ENCODE results near the gene SOX9.
"Not testable (repeated sequence)": the region's sequence is repeated elsewhere in the genome, so short reads cannot be mapped to it uniquely, and the experiment has no call there.

The SOX9 gene

DNA sequence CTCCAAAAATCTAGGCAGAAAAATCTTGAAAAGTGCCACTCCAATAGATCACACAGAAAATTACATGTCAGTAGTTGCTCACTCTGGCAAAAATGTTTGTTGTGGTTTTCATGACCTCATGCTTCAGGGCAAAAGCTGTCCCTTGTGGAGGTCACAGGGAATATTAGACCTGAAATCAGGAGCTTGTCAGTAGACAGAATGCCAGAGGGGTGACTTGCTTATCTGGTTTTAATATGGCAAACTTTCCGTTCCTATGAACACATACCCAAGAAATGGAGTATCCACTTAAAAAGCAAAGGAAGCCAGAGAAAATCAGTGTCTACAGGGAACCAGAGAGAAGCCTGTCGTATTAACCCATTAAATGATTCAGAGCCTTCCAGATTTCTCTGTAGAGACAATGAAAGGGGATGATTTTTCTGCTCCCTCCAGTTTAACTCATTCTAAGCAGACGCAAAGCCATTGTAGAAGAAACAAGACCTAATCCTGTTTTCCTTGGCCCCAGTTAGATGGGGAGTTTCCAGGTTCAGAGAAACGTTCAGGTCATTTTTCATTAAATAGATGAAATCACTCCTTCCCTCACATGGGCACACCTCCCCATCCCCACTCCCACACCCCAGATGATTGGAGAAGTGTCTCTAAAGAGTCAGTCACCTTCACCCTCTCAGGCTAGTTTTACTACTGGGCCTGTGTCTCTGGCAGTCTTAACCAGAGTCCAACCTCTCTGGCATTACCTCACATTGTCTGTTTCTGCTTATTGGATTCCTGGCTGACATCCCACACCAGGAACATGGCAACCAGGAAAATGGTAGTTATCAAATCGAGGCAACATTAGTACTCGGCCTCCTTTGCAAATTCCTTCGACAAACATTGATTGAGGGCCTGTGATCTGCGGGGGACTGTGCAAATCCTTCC, 6.0 kb downstream of the SOX9 start:
- no peak for DNase-seq

- no peak for DNase-seq
These were observed 7.2 kb downstream of the SOX9 start for GRCh38 chr17:72128039-72128438.

DNA sequence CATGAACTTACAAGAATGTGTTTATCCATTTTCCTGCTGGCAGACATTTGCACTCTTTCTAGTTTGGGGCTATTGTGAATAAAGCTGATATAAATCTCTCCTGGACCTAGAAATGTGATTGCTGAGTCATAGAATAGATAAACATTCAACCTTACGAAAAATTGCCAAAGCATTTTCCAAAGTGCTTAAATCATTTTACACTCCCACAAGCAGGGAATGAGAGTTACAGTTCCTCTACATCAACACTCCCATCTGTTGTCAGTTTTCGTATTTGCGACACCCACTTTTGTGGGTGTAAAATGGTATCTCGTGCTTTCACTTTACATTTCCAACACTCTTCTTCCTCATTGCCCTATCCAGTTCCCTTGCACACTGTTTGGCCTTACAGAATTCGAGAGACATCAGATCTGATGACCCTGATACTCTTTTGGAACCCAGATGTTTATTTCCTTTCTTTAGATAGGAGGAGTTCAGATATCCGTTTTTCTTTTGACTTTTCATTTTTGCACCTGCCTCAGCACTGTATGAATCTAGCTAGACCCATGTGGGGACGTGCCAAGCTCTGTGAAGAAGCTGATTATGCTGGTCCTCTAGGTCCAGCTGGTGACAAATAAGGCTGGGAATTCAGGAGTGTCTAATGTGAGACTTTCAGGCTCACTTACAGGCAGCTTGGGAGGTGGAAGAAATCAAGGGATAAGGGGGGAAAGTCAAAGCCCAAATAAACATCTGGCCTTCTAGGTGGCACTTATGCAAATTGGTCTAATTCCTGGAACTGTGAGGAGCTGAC, 14.0 kb downstream of the SOX9 start:
- DNase-seq = no peak

GRCh38 chr17:72135546-72136325, 14.9 kb downstream of the SOX9 start:
- DNase-seq = no peak

GRCh38 chr17:72136692-72137091, 15.9 kb downstream of the SOX9 start:
- DNase-seq = no peak

DNA sequence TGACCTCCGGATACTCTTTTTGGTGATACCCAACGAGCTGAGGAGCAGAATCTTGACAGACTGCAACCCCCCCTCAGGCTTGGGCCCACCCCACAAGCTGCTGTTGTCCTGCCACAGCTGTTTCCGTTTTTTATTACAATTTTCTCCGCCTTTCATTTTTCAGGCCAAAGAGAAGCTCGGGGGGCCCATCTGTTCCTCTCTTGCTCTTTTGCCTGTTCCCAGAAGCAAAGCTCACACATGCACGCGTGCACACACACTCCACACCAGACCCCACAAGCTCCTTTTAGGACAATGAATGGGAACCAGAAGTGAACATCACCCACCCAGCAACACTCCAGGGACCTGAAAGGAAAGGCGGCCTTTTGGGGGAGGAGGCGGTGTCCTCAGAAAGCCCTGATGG, 16.3 kb downstream of the SOX9 start:
- no peak for DNase-seq

DNA sequence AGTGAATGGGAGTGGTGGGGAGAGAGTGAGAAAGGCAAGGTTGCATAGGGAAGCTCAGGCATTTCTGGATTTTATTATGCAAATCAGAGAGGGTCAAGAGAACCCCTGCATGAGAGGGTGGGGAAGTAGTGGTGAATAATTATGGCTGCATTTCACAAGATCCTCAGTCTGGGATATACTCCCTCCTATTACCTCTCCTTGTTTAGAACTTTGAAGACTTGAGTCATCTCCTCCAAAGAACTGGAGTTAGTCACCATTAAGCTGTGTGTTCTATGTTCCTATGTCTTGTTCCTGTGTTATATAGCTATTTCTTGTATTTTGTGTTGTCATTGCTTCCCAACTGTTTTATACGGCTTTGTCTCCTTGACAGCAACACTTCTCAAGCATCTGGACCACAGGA, 18.4 kb downstream of the SOX9 start:
- DNase-seq = no peak

- no peak for DNase-seq
These were observed 20.5 kb downstream of the SOX9 start for GRCh38 chr17:72141336-72141735.

DNA sequence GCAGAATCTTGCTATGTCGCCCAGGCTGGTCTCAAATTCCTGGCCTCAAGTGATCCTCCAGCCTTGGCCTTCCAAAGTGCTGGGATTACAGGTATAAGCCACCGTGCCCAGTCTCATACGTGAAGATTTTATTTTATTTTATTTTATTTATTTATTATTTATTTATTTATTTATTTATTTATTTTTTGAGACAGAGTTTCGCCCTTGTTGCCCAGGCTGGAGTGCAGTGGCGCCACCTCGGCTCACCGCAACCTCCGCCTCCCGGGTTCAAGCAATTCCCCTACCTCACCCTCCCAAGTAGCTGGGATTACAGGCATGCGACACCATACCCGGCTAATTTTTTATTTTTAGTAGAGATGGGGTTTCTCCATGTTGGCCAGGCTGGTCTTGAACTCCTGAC, 21.3 kb downstream of the SOX9 start:
- not testable (repeated sequence) for DNase-seq

- no peak for DNase-seq
These were observed 21.8 kb downstream of the SOX9 start for GRCh38 chr17:72142614-72143013.

DNA sequence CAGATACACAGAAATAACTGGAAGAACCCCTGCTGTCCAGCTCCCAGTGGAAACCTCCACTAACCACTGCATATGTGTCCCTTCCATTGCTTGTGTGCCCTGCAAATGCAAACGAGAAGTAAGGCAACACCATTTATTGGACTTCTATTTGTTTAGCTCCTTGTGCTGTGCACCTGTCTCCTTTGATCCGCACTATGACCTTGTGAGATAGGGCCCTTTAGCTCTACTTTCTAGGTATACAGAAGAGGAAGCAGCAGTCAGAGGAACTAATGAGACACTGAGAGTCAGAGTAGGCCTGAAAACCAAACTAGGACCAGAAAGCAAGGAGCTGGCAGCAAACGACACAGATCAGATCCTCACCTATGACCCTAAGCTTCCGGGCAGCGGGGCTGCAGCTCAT, 22.4 kb downstream of the SOX9 start:
- no peak for DNase-seq

DNA sequence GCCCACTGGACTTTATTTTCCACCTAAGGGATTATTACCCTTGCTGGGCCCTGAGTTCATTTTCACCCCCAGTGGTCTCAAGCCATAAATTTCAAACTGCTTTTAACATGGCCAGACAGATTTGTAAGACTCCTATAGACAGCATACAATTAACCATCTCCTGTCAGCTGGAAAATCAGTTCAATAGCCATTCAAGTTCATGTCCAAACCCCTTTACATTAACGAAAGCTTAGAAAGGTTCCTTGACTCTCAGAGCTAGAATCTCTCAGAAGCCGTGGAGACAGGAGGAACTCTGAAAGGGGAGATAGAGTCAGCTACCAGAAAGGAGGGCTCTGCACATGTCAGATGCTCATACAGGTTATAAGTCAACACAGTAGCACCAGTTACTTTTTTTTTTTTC, 23.3 kb downstream of the SOX9 start:
- DNase-seq = no peak

DNA sequence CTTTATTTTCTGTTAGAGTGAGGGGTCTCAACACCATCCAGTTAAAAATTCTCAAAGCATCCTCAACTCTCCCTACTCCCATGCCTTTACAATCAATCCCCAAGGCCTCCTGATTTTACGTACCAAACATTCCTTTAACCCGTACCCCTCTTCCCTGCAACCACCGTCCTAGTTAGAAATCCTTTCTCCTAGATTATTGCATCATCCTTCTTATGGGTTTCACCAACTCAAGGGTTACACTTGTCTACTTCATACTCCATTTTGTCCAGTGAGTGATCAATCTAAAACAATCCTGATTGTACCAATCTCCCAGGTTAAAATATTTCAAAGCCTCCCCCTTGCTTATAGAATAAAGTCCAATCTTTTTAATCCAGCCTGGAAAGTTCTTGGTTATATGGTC, 24.7 kb downstream of the SOX9 start:
- no peak for DNase-seq

- DNase-seq = no peak
These were observed 25.1 kb downstream of the SOX9 start for GRCh38 chr17:72145962-72146361.

DNA sequence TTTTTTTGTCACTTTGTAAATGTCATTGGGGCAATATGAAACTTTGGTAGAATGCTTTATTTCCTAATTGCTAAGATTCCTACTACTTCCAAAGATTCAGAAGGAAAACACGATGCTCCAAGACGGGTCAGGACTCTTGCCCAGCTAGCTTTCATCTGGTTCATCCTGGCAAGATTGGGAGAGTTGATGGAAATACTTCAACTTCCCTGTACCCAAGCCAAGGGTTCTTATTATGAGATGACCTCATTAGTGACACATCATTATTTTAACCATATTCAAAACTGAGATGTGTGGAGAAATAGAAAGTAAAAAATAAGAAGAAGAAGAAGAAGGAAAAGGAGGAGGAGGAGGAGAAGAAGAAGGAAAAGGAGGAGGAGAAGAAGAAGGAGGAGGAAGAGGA, 25.6 kb downstream of the SOX9 start:
- no peak for DNase-seq

DNA sequence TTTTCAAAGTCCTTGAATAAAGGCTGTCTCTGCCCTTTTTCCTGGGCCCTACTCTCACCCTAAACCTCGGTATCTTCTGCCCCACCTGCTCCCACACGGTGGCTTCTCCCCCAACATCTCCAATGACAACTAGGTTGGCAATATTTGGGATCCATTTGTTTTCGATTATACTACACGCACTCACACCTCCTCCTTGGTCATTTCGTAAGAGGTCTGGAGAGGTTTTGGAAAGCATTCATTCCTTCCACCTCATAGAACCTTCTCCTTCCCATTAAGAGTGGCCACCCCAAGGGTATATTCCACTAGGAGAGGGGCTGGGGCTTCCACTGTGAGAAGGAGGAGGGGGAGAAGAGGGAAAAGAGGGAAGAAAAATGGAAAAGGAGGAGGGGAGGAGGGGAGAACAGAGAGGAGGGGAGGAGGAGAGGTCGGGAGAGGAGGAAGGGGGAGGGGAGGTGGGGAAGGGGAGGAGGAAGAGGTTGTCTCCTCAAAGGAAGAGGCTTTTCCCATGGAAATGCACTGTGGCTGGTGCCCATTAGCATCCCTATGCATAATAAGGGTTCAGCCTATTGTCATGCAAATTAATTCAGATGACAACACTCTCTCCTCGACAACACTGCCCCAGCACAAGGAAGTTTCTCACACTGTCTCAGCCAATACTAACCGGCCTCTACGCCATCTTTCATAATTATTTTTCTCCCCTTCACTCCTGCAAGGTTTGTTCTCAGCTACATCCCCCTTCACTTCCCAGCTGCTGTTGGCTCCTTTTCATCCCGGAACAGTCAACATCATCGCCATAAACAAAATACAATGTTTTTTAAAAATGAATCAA, 30.0 kb downstream of the SOX9 start:
- no peak for DNase-seq

DNA sequence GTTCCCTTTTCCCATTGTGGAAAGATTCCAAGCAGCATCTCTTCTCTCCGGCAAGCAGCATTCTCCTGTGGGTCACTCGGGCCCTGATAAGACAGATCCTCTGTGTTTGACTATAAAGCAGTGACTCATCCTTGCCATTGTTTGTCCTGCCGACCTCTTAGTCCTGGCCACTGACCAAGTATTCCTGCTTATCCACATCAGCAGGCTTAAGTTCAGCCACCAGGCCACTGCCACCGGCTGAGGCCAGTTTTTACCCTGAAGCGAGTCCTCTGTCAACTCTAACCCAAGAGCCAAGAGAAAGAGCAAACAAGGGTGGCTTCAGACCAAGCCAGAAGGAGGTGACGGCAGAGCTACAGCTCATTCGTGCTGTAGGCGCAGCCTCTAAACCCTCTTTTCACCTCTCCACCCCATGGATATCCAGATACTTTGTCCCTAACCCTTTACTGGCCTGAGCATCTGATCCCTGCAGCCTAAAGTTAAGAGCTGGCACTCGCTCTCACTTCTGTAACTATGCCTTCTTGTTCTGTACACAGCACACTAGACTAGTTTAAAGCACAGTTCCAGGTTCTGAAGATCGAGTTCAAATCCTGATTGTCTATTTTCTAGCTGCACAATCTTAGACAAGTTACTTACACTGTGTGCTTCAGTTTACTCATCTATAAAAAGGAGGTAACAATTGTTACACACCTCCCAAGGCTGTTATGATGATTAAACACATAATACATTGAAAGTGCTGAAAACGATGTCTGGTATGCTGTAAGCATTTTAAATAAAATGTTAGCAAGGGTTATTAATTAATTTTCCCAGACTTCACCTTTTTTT, 31.0 kb downstream of the SOX9 start:
- DNase-seq = no peak

GRCh38 chr17:72152387-72152929, 31.6 kb downstream of the SOX9 start:
- no peak for DNase-seq

DNA sequence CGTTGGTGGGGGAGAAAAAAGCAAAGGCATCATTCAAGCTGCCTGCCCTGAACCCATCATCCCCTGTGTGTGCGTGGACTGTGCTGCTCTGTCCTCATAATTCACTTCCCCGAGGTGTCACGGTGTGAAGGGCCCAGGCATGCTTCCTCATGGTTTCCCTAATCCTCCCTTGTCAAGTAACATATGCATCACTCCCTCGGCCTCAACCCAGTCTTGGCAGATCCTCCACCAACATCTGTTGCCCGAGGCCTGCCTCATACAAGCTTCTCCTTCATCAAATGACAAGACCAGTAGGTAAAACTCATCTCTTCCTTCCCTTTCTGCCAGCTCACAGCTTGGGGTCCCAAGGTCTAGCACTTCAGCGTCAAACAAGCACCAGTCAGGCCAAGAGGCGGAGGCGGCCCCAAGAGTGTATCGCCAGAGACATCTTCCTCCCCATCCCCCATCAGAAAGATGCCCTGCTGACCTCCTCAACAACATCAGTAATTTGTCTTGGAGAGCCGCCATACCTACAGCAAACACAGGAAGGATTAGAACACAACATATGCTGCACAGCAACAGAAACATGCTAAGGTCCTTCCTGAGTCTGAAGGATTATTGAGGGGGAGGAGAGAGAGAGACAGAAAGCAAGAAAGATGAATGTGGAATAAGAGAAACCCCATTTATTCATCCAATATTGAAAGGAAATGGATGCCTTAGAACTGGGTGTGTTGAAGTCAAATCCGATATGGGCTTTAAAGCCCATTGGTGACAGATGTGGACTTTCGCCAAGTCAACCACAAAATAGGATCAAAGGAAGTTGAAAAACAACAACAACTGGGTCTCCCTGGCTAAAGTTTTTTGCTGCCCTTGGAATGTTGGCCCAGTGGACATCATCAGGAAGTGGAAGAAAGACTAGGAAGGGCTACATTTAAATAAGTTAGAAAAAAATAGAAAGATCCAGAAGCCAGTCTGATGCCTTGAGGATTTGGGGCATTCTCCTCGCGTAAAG, 38.4 kb downstream of the SOX9 start:
- DNase-seq = no peak

- DNase-seq = no peak
These were observed 41.7 kb downstream of the SOX9 start for GRCh38 chr17:72162569-72162968.
